Left cardiac atrium (tissue), 4 donors: ENCODE results near the gene EPS8L1. TPM values are rescaled to one million over a fixed set of nuclear protein-coding genes. Genes with fewer than 3 reads are reported as not detected.

Experiments
- ATAC-seq, 2 donors: fragments of 200-7000 bp; cut with Tn5 transposase; one replicate each; pipeline ENCODE4 v1.9.1; 2020; ENCODE audit warnings: mild to moderate bottlenecking in 2 of 2, moderate library complexity in 2 of 2
- DNase-seq: peaks from one replicate; pipeline ENCODE4 v3.0.0-alpha.2; 2020
- intact Hi-C, 2 donors: fragments of 100-400 bp; cut with DNase I; formaldehyde crosslinking; loops; one replicate each; pipeline versions ENCODE4 v1.14.1 to v1.15.1; 2022 to 2023
- microRNA-seq, 2 donors: library from miRNA; unstranded; fragments of <30 nt; microRNA quantifications; one replicate each; pipeline ENCODE4 v1.2.0, GENCODE V29; 2020
- total RNA-seq, 2 donors: library from RNA; stranded (reverse); fragmentation: NEBNext Ultra II Directional; extraction: Animal tissue kit (Norgen Biotek cat#: 25700); gene quantifications; one replicate each; pipeline ENCODE4 v1.2.1, GENCODE V29; 2021
- donor health status: DM: no; HTN: yes; CAD: no.
- donor health status: DM: no; HTN: yes; CAD: no; lungs with severe emphysema.
- donor health status: DM: yes; HTN: yes; CAD: no.
- donor health status: Dilated cardiomyopathy.

The EPS8L1 gene
- total RNA-seq, 2 donors from 2014 or later, result 2.2 to 3.7 TPM

DNA sequence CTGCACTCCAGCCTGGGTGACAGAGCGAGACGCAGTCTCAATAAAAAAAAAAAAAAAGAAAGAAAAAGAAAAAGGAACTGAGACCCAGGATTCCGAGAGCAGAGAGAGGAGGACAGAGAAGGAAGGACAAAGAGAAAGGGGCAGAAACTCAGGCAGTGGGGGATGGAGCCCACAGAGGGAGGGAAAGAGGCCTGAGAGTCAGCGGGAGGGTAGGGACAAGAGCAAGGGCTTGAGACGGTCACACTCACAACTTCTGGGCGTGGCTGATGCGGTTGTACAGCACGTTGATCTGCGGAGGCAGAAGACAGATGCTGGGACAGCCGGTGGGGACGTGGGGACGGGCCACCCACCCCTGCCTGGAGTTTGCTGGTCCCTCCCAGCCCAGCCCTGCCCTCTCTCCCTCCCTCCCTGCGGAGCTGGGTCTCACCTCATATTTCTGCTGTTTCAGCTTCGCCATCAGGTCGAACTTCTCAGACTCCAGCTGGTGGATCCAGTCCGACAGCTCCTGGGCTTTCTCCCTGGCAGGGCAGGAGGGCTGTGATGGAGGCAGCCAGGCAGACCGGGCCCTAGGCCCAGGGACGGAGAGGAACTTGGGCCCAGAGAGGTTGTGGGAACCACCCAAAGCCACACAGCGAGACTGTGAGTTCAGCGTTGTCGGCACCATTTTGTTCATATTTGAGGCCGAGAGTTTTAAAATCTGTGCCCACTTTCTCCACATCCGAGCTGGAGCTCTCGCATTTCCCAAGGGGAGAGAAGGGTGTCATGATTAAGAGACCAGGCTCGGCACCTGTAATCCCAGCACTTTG lies 58.2 kb downstream of the EPS8L1 start:
- no peak for DNase-seq
- ATAC-seq, result no peak
- intact Hi-C loops, result no loop called here

DNA sequence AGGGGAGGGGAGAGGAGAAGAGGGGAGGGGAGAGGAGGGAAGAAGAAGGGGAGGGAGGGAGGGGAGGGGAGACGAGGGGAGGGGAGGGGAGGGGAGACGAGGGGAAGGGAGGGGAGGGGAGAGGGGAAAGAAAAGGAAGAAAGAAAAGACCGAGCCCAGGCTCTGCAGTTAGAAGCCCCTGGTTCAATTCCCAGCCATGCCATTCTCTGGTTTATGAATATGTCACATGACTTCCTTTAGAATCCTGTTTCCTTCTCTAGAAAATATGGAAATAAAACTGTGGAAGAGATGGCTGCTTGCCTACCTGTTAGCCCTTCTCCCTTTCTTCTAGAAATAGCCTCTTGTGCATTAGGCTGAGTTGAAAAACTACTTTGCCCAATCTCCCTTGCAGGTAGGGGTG lies 59.1 kb downstream of the EPS8L1 start:
- no peak for ATAC-seq
- no peak for DNase-seq
- intact Hi-C loops, result no loop called here

DNA sequence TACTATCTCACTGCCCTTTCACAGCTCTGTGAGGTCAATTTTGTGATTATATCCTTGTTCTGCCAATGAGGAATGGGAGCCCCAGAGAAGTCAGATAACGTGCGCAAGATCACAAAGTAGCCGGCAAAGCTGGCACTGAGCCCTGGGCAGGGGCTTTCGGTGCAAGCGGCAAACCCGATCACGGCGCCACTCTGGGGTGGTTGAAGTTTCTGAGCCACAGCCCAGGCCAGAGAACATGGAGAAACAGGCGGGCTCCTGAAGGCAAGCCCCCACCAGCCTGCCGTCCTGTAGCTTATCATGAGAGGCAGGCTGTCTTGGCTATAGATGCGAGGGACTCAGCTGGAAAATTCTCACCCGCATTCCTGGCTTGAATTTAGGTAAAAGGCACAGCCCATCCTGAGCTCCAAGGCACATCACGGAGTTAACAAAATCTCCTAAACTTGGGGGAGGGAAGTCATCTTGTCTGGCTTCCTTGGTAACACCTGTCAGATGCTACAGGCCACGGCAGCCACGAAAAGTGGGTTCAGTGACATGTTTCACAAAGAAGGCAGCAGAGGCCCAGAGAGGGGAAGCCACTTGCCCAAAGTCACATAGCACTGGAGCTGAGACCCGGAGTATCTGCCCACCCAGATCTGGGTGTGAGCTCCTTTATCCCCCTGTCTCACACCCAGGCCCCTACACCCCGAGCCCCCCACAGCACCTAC lies 60.9 kb downstream of the EPS8L1 start:
- intact Hi-C loops, result no loop called here
- ATAC-seq (no peak), DNase-seq (no peak)

Small RNAs within 50 kb of the gene (microRNA-seq; reads per million reads assigned to microRNA genes)
- gene MIR7975, result 0 reads per million in 2 donors

Other genes with a start within 250 kb of the EPS8L1 start
- gene KIR2DS4, start 243.2 kb upstream of the EPS8L1 start, total RNA-seq, result not detected
- gene KIR3DL2, start 225.4 kb upstream of the EPS8L1 start, total RNA-seq, result not detected
- gene FCAR, start 201.6 kb upstream of the EPS8L1 start, total RNA-seq, result under 1 TPM; 0.65 to 0.77 TPM
- not detected for gene NCR1, start 169.7 kb upstream of the EPS8L1 start, total RNA-seq
- not detected for gene NLRP7, start 128.3 kb upstream of the EPS8L1 start, total RNA-seq
- gene NLRP2, start 109.5 kb upstream of the EPS8L1 start, total RNA-seq, result under 1 TPM in 1 of 2 donors, not detected in 1; 0.88 TPM
- under 1 TPM; 0.13 to 0.24 TPM for gene GP6, start 37.6 kb upstream of the EPS8L1 start, total RNA-seq
- gene RDH13, start 12.7 kb upstream of the EPS8L1 start, total RNA-seq, result 10 to 100 TPM; 33.9 to 41.1 TPM
- 100 to 1,000 TPM; 117 to 193 TPM for gene PPP1R12C, start 41.8 kb downstream of the EPS8L1 start, total RNA-seq
- 10 to 100 TPM; 13.7 to 25.6 TPM for gene TNNT1, start 73.3 kb downstream of the EPS8L1 start, total RNA-seq
- gene TNNI3, start 81.9 kb downstream of the EPS8L1 start, total RNA-seq, result 1,000 to 10,000 TPM; 1,897 to 2,132 TPM
- gene DNAAF3, start 90.7 kb downstream of the EPS8L1 start, total RNA-seq, result 1 to 10 TPM in 1 of 2 donors, under 1 TPM in 1; 0.41 to 1.1 TPM
- not detected for gene SYT5, start 104.4 kb downstream of the EPS8L1 start, total RNA-seq
- gene PTPRH, start 133.6 kb downstream of the EPS8L1 start, total RNA-seq, result 1 to 10 TPM in 1 of 2 donors, under 1 TPM in 1; 0.74 to 1.5 TPM
- 1 to 10 TPM; 1.2 to 1.4 TPM for gene TMEM86B, start 152.9 kb downstream of the EPS8L1 start, total RNA-seq
- gene PPP6R1, start 183.1 kb downstream of the EPS8L1 start, total RNA-seq, result 10 to 100 TPM; 37.8 to 42.4 TPM
- 10 to 100 TPM; 26.4 to 35.8 TPM for gene HSPBP1, start 204.2 kb downstream of the EPS8L1 start, total RNA-seq
- 10 to 100 TPM in 1 of 2 donors, 1 to 10 TPM in 1; 9.1 to 19.5 TPM for gene BRSK1, start 208.1 kb downstream of the EPS8L1 start, total RNA-seq
- gene TMEM150B, start 249.5 kb downstream of the EPS8L1 start, total RNA-seq, result 1 to 10 TPM; 3.1 to 3.6 TPM